ENCODE measurements around the gene ESPN. TPM values are rescaled to one million over a fixed set of nuclear protein-coding genes. Genes with fewer than 3 reads are reported as not detected.

ESPN gene
- total and polyA plus RNA-seq, 2 of the 4 experiments (the other 2 are of a cell fraction) = under 0.01 to 0.02 TPM

DNA sequence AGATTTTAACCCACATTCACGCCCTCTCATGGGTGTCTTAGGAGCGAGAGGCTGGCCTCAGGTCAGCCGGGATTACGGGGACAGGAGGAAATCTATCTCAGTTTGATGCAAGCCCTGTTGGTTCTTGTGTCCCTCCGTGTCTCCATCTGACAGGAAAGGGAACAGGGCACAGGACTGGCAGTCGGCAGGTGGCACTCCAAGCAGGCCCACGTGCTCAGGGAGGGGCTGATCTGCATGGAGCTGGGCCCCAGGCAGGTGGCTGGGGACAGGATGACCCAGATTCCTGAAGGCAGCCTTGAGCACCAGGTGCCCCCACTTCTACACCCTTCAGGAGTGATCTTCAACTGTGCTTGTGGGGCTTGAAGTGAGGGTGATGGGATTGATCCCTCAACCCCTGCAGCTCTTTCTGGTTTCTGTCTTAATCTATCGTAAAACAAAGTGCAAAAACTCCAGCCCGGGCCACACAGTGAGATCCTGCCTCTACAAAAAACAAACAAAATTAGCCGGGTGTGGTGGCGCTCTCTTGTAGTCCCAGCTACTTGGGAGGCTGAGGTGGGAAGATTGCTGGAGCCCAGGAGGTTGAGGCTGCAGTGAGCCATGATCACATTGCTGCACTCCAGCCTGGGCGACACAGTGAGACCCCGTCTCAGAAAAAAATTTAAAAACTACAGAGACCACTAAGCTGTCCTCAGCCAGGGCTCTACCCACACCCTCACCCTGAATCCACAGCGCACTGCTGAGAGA, 58.6 kb downstream of the ESPN start:
- peaks cover 3 to 4% of the 10 kb centered on the region in 2 experiments; a peak in 1 of 4 replicates for H3K79me1 ChIP-seq (ENCODE audit: low read depth in 1 of 2, low read length in 2 of 2)
- H3K9ac ChIP-seq (ENCODE audit: low read depth, low read length) = no peak overlapping the region
- H3K4ac ChIP-seq (ENCODE audit: low read depth, low read length) = no peak overlapping the region
- H3K9me1 ChIP-seq (ENCODE audit: insufficient read depth, low read length) = no peaks in the 10 kb centered on the region
- ChIA-PET POLR2A (ENCODE audit: unreplicated experiment) (no interaction called here), CTCF (no interaction called here)
- peaks cover 3% of the 10 kb centered on the region; the same call in 1 of the 2 replicates for H4K20me1 ChIP-seq (ENCODE audit: insufficient read depth, low read length)
- no peak overlapping the region for H3K27ac ChIP-seq (ENCODE audit: insufficient read depth, low read length)
- H3K23ac ChIP-seq (ENCODE audit: low read depth, low read length) = no peak overlapping the region
- no peak overlapping the region for H4K5ac ChIP-seq (ENCODE audit: low read depth, low read length)
- in situ Hi-C loops (cut with MboI; ENCODE audit: low sequenced_read_pairs) (no loop called here), intact Hi-C loops (cut with micrococcal nuclease) (no loop called here), dilution Hi-C loops (cut with HindIII; ENCODE audit: low sequenced_read_pairs, unreplicated experiment) (no loop called here)
- H3K27me3 ChIP-seq (ENCODE audit: control insufficient read depth, insufficient read depth, low read length) = no peaks in the 10 kb centered on the region
- H3K36me3 ChIP-seq (ENCODE audit: control insufficient read depth, insufficient read depth, low read length) = no peaks in the 10 kb centered on the region
- no peak overlapping the region for H2AK9ac ChIP-seq (replicated peaks; ENCODE audit: low read depth, low read length, poor library complexity)
- H3K14ac ChIP-seq (replicated peaks; ENCODE audit: low read depth, low read length) = no peak overlapping the region
- no peak overlapping the region for H3K4me2 ChIP-seq (ENCODE audit: low read depth, low read length)
- no peak overlapping the region for H2BK5ac ChIP-seq (ENCODE audit: low read depth, low read length, poor library complexity, severe bottlenecking)
- no peaks in the 10 kb centered on the region for H3K9me3 ChIP-seq (ENCODE audit: control insufficient read depth, insufficient read depth, low read length)
- H2BK15ac ChIP-seq (ENCODE audit: low read depth, low read length) = no peak overlapping the region
- no TSS peak for BruUV-seq (replicated peaks)
- ATAC-seq (ENCODE audit: low read depth) = no peak
- 0 out of 2 replicates have a peak, but pooled peaks cover 2% of the 10 kb centered on the region for H3K4me1 ChIP-seq (ENCODE audit: control insufficient read depth, insufficient read depth, low read length)
- H2AK5ac ChIP-seq (ENCODE audit: low read depth, low read length) = no peak overlapping the region
- H4K8ac ChIP-seq (ENCODE audit: low read depth in 2 of 2, low read length in 2 of 2) = no peak overlapping the region
- H3K4me3 ChIP-seq (ENCODE audit: insufficient read depth, low read depth, low read length) = no peak overlapping the region
- no peak overlapping the region for H3K56ac ChIP-seq (ENCODE audit: extremely low read depth, insufficient read depth, low read length)
- TF ChIP-seq CEBPB (IDR thresholded peaks at IDR 0.05; ENCODE audit: low read depth, low read length) (no peak), MAFK (IDR thresholded peaks at IDR 0.05; ENCODE audit: low read depth, low read length) (no peak), BHLHE40 (IDR thresholded peaks at IDR 0.05; ENCODE audit: low read depth, low read length) (no peak), FOS (IDR thresholded peaks at IDR 0.05; ENCODE audit: low read depth, low read length) (no peak), MXI1 (IDR thresholded peaks at IDR 0.05; ENCODE audit: borderline replicate concordance, low read depth, low read length) (no peak), NFE2L2 (IDR thresholded peaks at IDR 0.05; ENCODE audit: low read depth, low read length) (no peak), USF2 (IDR thresholded peaks at IDR 0.05; ENCODE audit: low read depth, low read length) (no peak), POLR2A (IDR thresholded peaks at IDR 0.05; ENCODE audit: low read depth, low read length) (no peak), SMC3 (IDR thresholded peaks at IDR 0.05; ENCODE audit: low read depth, low read length) (no peak), MAZ (IDR thresholded peaks at IDR 0.05; ENCODE audit: borderline replicate concordance, low read depth, low read length) (no peak), RFX5 (IDR thresholded peaks at IDR 0.05; ENCODE audit: low read depth, low read length) (no peak), ELK1 (IDR thresholded peaks at IDR 0.05; ENCODE audit: borderline replicate concordance, low read depth, low read length) (no peak), RAD21 (IDR thresholded peaks at IDR 0.05; ENCODE audit: low read length) (no peak), CHD1 (IDR thresholded peaks at IDR 0.05; ENCODE audit: low read depth, low read length) (no peak), RCOR1 (IDR thresholded peaks at IDR 0.05; ENCODE audit: insufficient replicate concordance, low read length) (no peak)
- TF ChIP-seq, protein P1, sequence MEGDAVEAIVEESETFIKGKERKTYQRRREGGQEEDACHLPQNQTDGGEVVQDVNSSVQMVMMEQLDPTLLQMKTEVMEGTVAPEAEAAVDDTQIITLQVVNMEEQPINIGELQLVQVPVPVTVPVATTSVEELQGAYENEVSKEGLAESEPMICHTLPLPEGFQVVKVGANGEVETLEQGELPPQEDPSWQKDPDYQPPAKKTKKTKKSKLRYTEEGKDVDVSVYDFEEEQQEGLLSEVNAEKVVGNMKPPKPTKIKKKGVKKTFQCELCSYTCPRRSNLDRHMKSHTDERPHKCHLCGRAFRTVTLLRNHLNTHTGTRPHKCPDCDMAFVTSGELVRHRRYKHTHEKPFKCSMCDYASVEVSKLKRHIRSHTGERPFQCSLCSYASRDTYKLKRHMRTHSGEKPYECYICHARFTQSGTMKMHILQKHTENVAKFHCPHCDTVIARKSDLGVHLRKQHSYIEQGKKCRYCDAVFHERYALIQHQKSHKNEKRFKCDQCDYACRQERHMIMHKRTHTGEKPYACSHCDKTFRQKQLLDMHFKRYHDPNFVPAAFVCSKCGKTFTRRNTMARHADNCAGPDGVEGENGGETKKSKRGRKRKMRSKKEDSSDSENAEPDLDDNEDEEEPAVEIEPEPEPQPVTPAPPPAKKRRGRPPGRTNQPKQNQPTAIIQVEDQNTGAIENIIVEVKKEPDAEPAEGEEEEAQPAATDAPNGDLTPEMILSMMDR (conservative IDR thresholded peaks at IDR 0.05; ENCODE audit: low read depth, low read length) = no peak
- H2AFZ ChIP-seq (replicated peaks; ENCODE audit: low read length, poor library complexity) = no peak overlapping the region
- no peak overlapping the region for H2BK20ac ChIP-seq (ENCODE audit: low read depth, low read length)
- DNase-seq = no peak
- H4K91ac ChIP-seq (ENCODE audit: insufficient read depth, low read depth, low read length) = no peak overlapping the region
- no peak overlapping the region for H2BK120ac ChIP-seq (ENCODE audit: low read depth, low read length)
- WGBS, 2 experiments (ENCODE audit: extremely low coverage in 2 of 2, insufficient read length in 1 of 2) = 78% methylated on average over 3 of the region's 14 CpGs; no CpG with 5 or more reads in 1 of the 2 experiments
- H3K18ac ChIP-seq (ENCODE audit: low read depth, low read length) = no peak overlapping the region
